ENCODE measurements around the gene LIAS. TPM values are rescaled to one million over a fixed set of nuclear protein-coding genes. Genes with fewer than 3 reads are reported as not detected.

Gene LIAS
- total RNA-seq, 6 experiments from 2014 or later = 6.9 to 9.4 (median 8.1) TPM

DNA sequence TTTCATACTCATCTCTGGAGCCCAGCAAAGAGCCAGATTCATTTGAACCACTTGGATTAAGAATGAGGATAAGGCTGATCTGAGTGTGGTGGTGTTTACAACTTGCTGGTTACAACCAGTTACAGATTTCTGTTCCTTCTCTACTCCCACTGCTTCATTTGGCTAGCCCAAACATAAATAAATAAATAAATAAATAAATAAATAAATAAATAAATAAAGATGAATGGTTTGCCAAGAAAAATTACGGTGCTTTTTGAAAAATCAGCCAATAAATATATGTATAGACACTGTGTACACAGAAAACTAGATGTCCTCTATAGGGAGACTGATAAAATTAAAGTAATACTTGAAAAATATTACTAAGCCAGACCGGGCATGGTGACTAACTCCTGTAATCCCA lies 17.3 kb upstream of the LIAS start:
- Mint-ChIP-seq H3K9me3 (no peaks in the 10 kb centered on the region), H3K27ac (no peak overlapping the region)
- TF ChIP-seq, protein P1, sequence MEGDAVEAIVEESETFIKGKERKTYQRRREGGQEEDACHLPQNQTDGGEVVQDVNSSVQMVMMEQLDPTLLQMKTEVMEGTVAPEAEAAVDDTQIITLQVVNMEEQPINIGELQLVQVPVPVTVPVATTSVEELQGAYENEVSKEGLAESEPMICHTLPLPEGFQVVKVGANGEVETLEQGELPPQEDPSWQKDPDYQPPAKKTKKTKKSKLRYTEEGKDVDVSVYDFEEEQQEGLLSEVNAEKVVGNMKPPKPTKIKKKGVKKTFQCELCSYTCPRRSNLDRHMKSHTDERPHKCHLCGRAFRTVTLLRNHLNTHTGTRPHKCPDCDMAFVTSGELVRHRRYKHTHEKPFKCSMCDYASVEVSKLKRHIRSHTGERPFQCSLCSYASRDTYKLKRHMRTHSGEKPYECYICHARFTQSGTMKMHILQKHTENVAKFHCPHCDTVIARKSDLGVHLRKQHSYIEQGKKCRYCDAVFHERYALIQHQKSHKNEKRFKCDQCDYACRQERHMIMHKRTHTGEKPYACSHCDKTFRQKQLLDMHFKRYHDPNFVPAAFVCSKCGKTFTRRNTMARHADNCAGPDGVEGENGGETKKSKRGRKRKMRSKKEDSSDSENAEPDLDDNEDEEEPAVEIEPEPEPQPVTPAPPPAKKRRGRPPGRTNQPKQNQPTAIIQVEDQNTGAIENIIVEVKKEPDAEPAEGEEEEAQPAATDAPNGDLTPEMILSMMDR (IDR thresholded peaks at IDR 0.05) = no peak

DNA sequence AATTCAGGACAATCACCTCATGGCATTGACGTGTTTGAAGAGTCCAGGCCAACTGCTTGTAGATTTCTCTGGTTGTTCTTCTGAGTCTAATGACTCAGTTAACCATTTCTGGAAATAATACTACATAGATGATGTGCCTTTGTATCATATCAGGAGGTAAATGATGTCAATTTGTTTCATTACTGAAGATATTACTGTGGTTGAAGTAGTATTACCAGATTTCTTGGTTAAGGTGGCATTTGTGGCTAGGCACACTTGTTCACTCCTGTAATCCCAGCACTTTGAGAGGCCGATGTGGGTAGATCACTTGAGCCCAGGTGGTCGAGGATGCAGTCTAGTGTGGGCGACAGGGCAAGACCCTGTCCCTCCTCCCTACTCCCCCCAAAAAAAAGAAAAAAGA lies 15.9 kb upstream of the LIAS start:
- H3K9me3 Mint-ChIP-seq = no peaks in the 10 kb centered on the region
- TF ChIP-seq, protein P1 (IDR thresholded peaks at IDR 0.05) = no peak
- H3K27me3 Mint-ChIP-seq (ENCODE audit: insufficient read depth) = peaks cover 9% of the 10 kb centered on the region
- no peaks in the 10 kb centered on the region for H3K4me1 Mint-ChIP-seq (ENCODE audit: low read depth)
- DNase-seq = no peak
- no peak overlapping the region for H3K27ac Mint-ChIP-seq
- no peak overlapping the region for H3K4me3 Mint-ChIP-seq
- H3K36me3 Mint-ChIP-seq (ENCODE audit: low read depth) = peaks cover 4% of the 10 kb centered on the region; the same call in 1 of the 2 replicates

More for the DNA sequence above, 17.3 kb upstream of the LIAS start:
- H3K4me1 Mint-ChIP-seq (ENCODE audit: low read depth) = no peaks in the 10 kb centered on the region
- H3K27me3 Mint-ChIP-seq (ENCODE audit: insufficient read depth) = peaks cover 15% of the 10 kb centered on the region
- no peaks in the 10 kb centered on the region for H3K36me3 Mint-ChIP-seq (ENCODE audit: low read depth)
- DNase-seq = no peak
- H3K4me3 Mint-ChIP-seq = no peak overlapping the region

DNA sequence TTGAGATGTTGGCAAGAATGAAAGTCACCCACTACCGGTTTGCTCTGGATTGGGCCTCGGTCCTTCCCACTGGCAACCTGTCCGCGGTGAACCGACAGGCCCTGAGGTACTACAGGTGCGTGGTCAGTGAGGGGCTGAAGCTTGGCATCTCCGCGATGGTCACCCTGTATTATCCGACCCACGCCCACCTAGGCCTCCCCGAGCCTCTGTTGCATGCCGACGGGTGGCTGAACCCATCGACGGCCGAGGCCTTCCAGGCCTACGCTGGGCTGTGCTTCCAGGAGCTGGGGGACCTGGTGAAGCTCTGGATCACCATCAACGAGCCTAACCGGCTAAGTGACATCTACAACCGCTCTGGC lies 12.4 kb upstream of the LIAS start:
- Mint-ChIP-seq H3K27me3 (ENCODE audit: insufficient read depth) (peaks cover 2% of the 10 kb centered on the region), H3K36me3 (ENCODE audit: low read depth) (peaks cover 22% of the 10 kb centered on the region), H3K4me1 (ENCODE audit: low read depth) (peaks cover 6% of the 10 kb centered on the region; the same call in 1 of the 2 replicates), H3K9me3 (no peaks in the 10 kb centered on the region), H3K27ac (no peak overlapping the region), H3K4me3 (no peak overlapping the region)
- no peak for DNase-seq
- TF ChIP-seq, protein P1 (IDR thresholded peaks at IDR 0.05) = no peak

DNA sequence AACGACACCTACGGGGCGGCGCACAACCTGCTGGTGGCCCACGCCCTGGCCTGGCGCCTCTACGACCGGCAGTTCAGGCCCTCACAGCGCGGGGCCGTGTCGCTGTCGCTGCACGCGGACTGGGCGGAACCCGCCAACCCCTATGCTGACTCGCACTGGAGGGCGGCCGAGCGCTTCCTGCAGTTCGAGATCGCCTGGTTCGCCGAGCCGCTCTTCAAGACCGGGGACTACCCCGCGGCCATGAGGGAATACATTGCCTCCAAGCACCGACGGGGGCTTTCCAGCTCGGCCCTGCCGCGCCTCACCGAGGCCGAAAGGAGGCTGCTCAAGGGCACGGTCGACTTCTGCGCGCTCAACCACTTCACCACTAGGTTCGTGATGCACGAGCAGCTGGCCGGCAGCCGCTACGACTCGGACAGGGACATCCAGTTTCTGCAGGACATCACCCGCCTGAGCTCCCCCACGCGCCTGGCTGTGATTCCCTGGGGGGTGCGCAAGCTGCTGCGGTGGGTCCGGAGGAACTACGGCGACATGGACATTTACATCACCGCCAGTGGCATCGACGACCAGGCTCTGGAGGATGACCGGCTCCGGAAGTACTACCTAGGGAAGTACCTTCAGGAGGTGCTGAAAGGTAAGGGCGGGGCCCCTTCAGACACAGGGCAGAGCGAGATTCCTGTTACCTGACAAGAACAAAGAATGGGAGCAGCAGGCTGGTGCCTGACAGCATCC lies 11.8 kb upstream of the LIAS start:
- TF ChIP-seq, protein P1 (IDR thresholded peaks at IDR 0.05) = no peak; the same call in 1 of the 2 replicates
- no peak overlapping the region for H3K4me3 Mint-ChIP-seq
- peaks cover 2% of the 10 kb centered on the region for H3K27me3 Mint-ChIP-seq (ENCODE audit: insufficient read depth)
- H3K27ac Mint-ChIP-seq = no peak overlapping the region
- DNase-seq = no peak
- peaks cover 7% of the 10 kb centered on the region for H3K4me1 Mint-ChIP-seq (ENCODE audit: low read depth)
- H3K36me3 Mint-ChIP-seq (ENCODE audit: low read depth) = peaks cover 27% of the 10 kb centered on the region
- H3K9me3 Mint-ChIP-seq = no peaks in the 10 kb centered on the region

DNA sequence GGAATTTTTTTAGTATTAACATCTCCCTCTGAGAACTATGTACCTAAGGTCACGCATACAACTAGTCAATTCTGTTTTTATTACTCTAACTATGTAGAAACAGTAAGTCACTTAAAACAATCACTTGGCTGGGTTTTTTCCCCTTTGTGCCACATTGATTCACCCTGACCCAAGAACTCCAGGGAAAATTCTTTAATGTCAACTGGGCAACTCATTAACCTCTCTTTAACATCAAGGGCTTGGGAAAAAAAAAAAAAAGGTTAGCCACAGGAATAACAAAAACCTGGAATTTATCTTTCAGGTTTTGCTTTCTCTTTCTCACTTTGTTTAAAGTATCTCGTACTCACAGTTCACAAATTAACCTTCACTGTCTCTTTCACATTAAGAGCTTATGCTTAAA lies 8.2 kb upstream of the LIAS start:
- H3K27me3 Mint-ChIP-seq (ENCODE audit: insufficient read depth) = peaks cover 2% of the 10 kb centered on the region
- H3K4me1 Mint-ChIP-seq (ENCODE audit: low read depth) = peaks cover 31% of the 10 kb centered on the region
- TF ChIP-seq, protein P1 (IDR thresholded peaks at IDR 0.05) = no peak
- H3K4me3 Mint-ChIP-seq = no peak overlapping the region
- DNase-seq = no peak
- peak overlapping the region; percentile 73 for H3K27ac Mint-ChIP-seq
- peaks cover 59% of the 10 kb centered on the region for H3K36me3 Mint-ChIP-seq (ENCODE audit: low read depth)
- H3K9me3 Mint-ChIP-seq = no peaks in the 10 kb centered on the region
